ENCODE measurements around the gene AIFM3.

GRCh38 chr22:20977019-20977418 lies 10.0 kb downstream of the AIFM3 start:
- TF ChIP-seq EZH2 (IDR thresholded peaks at IDR 0.05), result no peak
- TF ChIP-seq POLR2AphosphoS5 (IDR thresholded peaks at IDR 0.05; ENCODE audit: borderline replicate concordance, low read depth, low read length), result no peak
